ENCODE results near the gene HIF1AN. TPM values are rescaled to one million over a fixed set of nuclear protein-coding genes. Genes with fewer than 3 reads are reported as not detected.

Gene HIF1AN
- total RNA-seq, 1 experiment from 2014 or later: 71.2 TPM

- no peaks in the 10 kb centered on the region for H3K27me3 ChIP-seq (replicated peaks; ENCODE audit: control insufficient read depth, insufficient read depth, low read length)
- intact Hi-C loops (cut with micrococcal nuclease; ENCODE audit: unreplicated experiment): no loop called here
- Mint-ChIP-seq H3K27ac (ENCODE audit: unreplicated experiment) (no peak overlapping the region), H3K9me3 (ENCODE audit: unreplicated experiment) (no peaks in the 10 kb centered on the region), H3K4me1 (ENCODE audit: low read depth, unreplicated experiment) (no peaks in the 10 kb centered on the region), H3K36me3 (ENCODE audit: insufficient read depth, unreplicated experiment) (peaks cover 2% of the 10 kb centered on the region), H3K27me3 (ENCODE audit: insufficient read depth, unreplicated experiment) (peaks cover 6% of the 10 kb centered on the region), H3K4me3 (ENCODE audit: unreplicated experiment) (no peak overlapping the region)
- no peaks in the 10 kb centered on the region for H3K9me3 ChIP-seq
- BruUV-seq (replicated peaks): no TSS peak
- peaks cover 5% of the 10 kb centered on the region for H3K4me1 ChIP-seq
- DNase-seq: no peak
- TF ChIP-seq CTCF (IDR thresholded peaks at IDR 0.05; ENCODE audit: insufficient read depth in 1 of 2, low read depth in 1 of 2, low read length in 1 of 2, severe bottlenecking in 1 of 2, unreplicated experiment in 1 of 2): no peak
- H3K4me3 ChIP-seq (ENCODE audit: low read depth, low read length): no peak overlapping the region
- POLR2A ChIA-PET: no interaction called here
- H3K36me3 ChIP-seq (ENCODE audit: control insufficient read depth, insufficient read depth, low read length): no peaks in the 10 kb centered on the region
- CTCF ChIA-PET: interaction anchor here (1.0 kb wide), 2 partner anchors 31 to 308 kb away, joined by 3 read pairs; partner anchors contain the start of gene HIF1AN
These were observed 31.5 kb downstream of the HIF1AN start for GRCh38 chr10:100567249-100567648.

GRCh38 chr10:100567826-100568225 is 32.1 kb downstream of the HIF1AN start:
- no peaks in the 10 kb centered on the region for H3K9me3 Mint-ChIP-seq (ENCODE audit: unreplicated experiment)
- H3K9me3 ChIP-seq: no peaks in the 10 kb centered on the region
- no peak for DNase-seq
- no peak overlapping the region for H3K4me3 Mint-ChIP-seq (ENCODE audit: unreplicated experiment)
- no peak for TF ChIP-seq CTCF (IDR thresholded peaks at IDR 0.05; ENCODE audit: insufficient read depth in 1 of 2, low read depth in 1 of 2, low read length in 1 of 2, severe bottlenecking in 1 of 2, unreplicated experiment in 1 of 2)
- CTCF ChIA-PET: interaction anchor here (0.5 to 1.0 kb wide), 4 partner anchors 32 to 308 kb away, joined by 3 to 8 read pairs (median 3); partner anchors contain the start of gene HIF1AN
- H3K36me3 Mint-ChIP-seq (ENCODE audit: insufficient read depth, unreplicated experiment): no peaks in the 10 kb centered on the region
- peaks cover 6% of the 10 kb centered on the region for H3K27me3 Mint-ChIP-seq (ENCODE audit: insufficient read depth, unreplicated experiment)
- H3K4me1 ChIP-seq: no peaks in the 10 kb centered on the region
- no peak overlapping the region for H3K4me3 ChIP-seq (ENCODE audit: low read depth, low read length)
- H3K4me1 Mint-ChIP-seq (ENCODE audit: low read depth, unreplicated experiment): no peaks in the 10 kb centered on the region
- H3K27me3 ChIP-seq (replicated peaks; ENCODE audit: control insufficient read depth, insufficient read depth, low read length): no peaks in the 10 kb centered on the region
- H3K36me3 ChIP-seq (ENCODE audit: control insufficient read depth, insufficient read depth, low read length): no peaks in the 10 kb centered on the region
- intact Hi-C loops (cut with micrococcal nuclease; ENCODE audit: unreplicated experiment): no loop called here
- no TSS peak for BruUV-seq (replicated peaks)
- H3K27ac Mint-ChIP-seq (ENCODE audit: unreplicated experiment): no peak overlapping the region
- POLR2A ChIA-PET: interaction anchor here (0.5 kb wide), 1 partner anchor 1148 kb away, joined by 3 read pairs; no protein-coding TSS in a partner anchor

GRCh38 chr10:100568912-100569311 is 33.2 kb downstream of the HIF1AN start:
- Histone ChIP-seq H3K4me1 (no peaks in the 10 kb centered on the region), H3K4me3 (ENCODE audit: low read depth, low read length) (no peak overlapping the region), H3K27me3 (replicated peaks; ENCODE audit: control insufficient read depth, insufficient read depth, low read length) (no peaks in the 10 kb centered on the region), H3K36me3 (ENCODE audit: control insufficient read depth, insufficient read depth, low read length) (no peaks in the 10 kb centered on the region), H3K9me3 (no peaks in the 10 kb centered on the region)
- no peaks in the 10 kb centered on the region for H3K9me3 Mint-ChIP-seq (ENCODE audit: unreplicated experiment)
- CTCF ChIA-PET: interaction anchor here (1.6 kb wide), 1 partner anchor 310 kb away, joined by 4 read pairs; no protein-coding TSS in a partner anchor
- H3K36me3 Mint-ChIP-seq (ENCODE audit: insufficient read depth, unreplicated experiment): no peaks in the 10 kb centered on the region
- POLR2A ChIA-PET: no interaction called here
- H3K4me3 Mint-ChIP-seq (ENCODE audit: unreplicated experiment): no peak overlapping the region
- no peak for TF ChIP-seq CTCF (IDR thresholded peaks at IDR 0.05; ENCODE audit: insufficient read depth in 1 of 2, low read depth in 1 of 2, low read length in 1 of 2, severe bottlenecking in 1 of 2, unreplicated experiment in 1 of 2)
- H3K4me1 Mint-ChIP-seq (ENCODE audit: low read depth, unreplicated experiment): no peaks in the 10 kb centered on the region
- no peak overlapping the region for H3K27ac Mint-ChIP-seq (ENCODE audit: unreplicated experiment)
- BruUV-seq (replicated peaks): no TSS peak
- DNase-seq: no peak
- H3K27me3 Mint-ChIP-seq (ENCODE audit: insufficient read depth, unreplicated experiment): peaks cover 6% of the 10 kb centered on the region
- intact Hi-C loops (cut with micrococcal nuclease; ENCODE audit: unreplicated experiment): no loop called here
